GM06990 (cell line): ENCODE results near the gene PARP9.

ENCODE experiments used
- DNase-seq: peaks from one replicate; pipeline ENCODE4 v3.0.0-alpha.2; 2011; ENCODE audit not compliant: insufficient read length; ENCODE audit errors: extremely low read depth
- H3K27me3 ChIP-seq: replicated peaks from 2 replicates; pipeline ENCODE4 v1.6.0; 2011; ENCODE audit warnings: low read length; ENCODE audit not compliant: control insufficient read depth, insufficient read depth
- H3K36me3 ChIP-seq: 2 replicates; pipeline ENCODE4 v1.5.1; 2011; ENCODE audit warnings: low read length; ENCODE audit not compliant: control insufficient read depth, insufficient read depth
- H3K4me3 ChIP-seq: replicated peaks from 2 replicates; pipeline ENCODE4 v1.5.1; 2011; ENCODE audit warnings: low read depth, mild to moderate bottlenecking, control low read depth, low read length
- TF ChIP-seq, protein P1 (sequence below): IDR thresholded peaks from 2 replicates; pipeline ENCODE4 v1.5.1; 2011; ENCODE audit warnings: low read length, control low read depth, mild to moderate bottlenecking, inconsistent platforms; ENCODE audit not compliant: insufficient read depth, poor library complexity, severe bottlenecking

PARP9 gene

DNA sequence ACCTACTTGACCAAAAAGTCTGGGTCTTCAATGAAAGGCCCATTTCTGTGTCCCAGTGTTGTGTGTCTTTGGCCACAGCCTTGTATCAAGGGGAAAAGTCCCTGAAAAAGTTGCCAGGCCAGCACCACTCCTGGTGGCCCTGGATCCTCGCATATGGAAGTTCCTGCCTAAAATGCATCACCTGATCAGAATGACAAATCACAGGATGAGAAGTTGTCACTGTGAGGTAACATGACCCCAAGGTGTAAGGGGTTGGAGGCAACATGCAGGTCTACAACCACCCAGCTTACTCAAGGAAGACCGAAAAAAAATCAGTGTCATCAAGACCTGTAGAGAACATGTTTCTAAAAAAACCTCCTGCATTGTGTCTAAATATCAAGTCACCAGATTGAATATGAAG is 39.0 kb upstream of the PARP9 start:
- Histone ChIP-seq H3K27me3 (no peaks in the 10 kb centered on the region), H3K4me3 (no peak overlapping the region), H3K36me3 (no peaks in the 10 kb centered on the region)
- TF ChIP-seq, protein P1, sequence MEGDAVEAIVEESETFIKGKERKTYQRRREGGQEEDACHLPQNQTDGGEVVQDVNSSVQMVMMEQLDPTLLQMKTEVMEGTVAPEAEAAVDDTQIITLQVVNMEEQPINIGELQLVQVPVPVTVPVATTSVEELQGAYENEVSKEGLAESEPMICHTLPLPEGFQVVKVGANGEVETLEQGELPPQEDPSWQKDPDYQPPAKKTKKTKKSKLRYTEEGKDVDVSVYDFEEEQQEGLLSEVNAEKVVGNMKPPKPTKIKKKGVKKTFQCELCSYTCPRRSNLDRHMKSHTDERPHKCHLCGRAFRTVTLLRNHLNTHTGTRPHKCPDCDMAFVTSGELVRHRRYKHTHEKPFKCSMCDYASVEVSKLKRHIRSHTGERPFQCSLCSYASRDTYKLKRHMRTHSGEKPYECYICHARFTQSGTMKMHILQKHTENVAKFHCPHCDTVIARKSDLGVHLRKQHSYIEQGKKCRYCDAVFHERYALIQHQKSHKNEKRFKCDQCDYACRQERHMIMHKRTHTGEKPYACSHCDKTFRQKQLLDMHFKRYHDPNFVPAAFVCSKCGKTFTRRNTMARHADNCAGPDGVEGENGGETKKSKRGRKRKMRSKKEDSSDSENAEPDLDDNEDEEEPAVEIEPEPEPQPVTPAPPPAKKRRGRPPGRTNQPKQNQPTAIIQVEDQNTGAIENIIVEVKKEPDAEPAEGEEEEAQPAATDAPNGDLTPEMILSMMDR = no peak
- no peak for DNase-seq

DNA sequence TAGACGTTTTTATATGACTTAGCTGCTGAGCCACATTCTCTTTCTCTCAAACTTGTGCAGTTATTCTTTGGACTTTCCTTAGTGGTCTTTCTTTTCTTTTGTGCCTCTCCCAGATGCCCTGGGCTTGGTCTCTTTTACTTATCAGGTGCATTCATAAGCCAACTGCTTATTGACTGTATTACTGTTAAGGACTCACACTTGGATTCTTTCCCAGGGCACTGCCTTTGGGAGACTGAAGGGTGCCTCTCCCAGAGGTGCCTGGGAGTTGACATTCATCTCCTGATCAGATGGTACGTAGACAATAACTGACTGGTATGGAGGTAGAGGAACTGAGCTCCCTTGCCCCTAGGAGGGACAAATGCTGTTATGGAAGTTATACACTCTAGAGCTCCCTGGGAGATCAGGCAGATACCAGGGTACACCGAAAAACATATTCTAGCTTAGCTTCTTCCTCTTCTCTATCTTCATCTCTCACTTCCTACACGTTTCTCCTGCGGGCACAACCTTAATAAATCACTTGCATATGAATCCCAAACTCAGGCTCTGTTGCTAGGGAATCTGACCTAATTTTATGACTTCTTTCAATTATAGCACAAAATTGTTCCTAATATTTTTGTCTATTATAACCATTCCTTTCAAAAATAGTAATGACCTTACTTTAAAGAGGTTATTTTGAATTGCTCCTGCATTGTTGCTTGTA is 38.1 kb upstream of the PARP9 start:
- H3K27me3 ChIP-seq = no peaks in the 10 kb centered on the region
- no peak for DNase-seq
- no peaks in the 10 kb centered on the region for H3K36me3 ChIP-seq
- TF ChIP-seq, protein P1 = no peak
- no peak overlapping the region for H3K4me3 ChIP-seq

GRCh38 chr3:122598556-122598955 is 34.5 kb upstream of the PARP9 start:
- H3K27me3 ChIP-seq = no peaks in the 10 kb centered on the region
- TF ChIP-seq, protein P1 = no peak
- H3K4me3 ChIP-seq = no peak overlapping the region
- H3K36me3 ChIP-seq = no peaks in the 10 kb centered on the region
- DNase-seq = no peak

- H3K36me3 ChIP-seq = no peaks in the 10 kb centered on the region
- no peak for DNase-seq
- TF ChIP-seq, protein P1 = no peak
- H3K27me3 ChIP-seq = no peaks in the 10 kb centered on the region
- no peak overlapping the region for H3K4me3 ChIP-seq
Measured at GRCh38 chr3:122598151-122598550, 34.1 kb upstream of the PARP9 start.

- no peak overlapping the region for H3K4me3 ChIP-seq
- TF ChIP-seq, protein P1 = no peak
- no peaks in the 10 kb centered on the region for H3K27me3 ChIP-seq
- H3K36me3 ChIP-seq = peaks cover 1% of the 10 kb centered on the region; the same call in 1 of the 2 replicates
- DNase-seq = no peak
Measured at GRCh38 chr3:122594025-122594424, 29.9 kb upstream of the PARP9 start.

- peaks cover 1% of the 10 kb centered on the region; the same call in 1 of the 2 replicates for H3K36me3 ChIP-seq
- no peak overlapping the region for H3K4me3 ChIP-seq
- no peaks in the 10 kb centered on the region for H3K27me3 ChIP-seq
- DNase-seq = no peak
- TF ChIP-seq, protein P1 = no peak
Measured at GRCh38 chr3:122590610-122591009, 26.5 kb upstream of the PARP9 start.
